COLO668 (cell line): ENCODE results near the gene ZBTB2.
A peak's percentile ranks its signal among the peaks of the same experiment; 100 is the strongest.
"Not testable (repeated sequence)": the region's sequence is repeated elsewhere in the genome, so short reads cannot be mapped to it uniquely, and the experiment has no call there.

Source experiments
- DNase-seq: peaks from one replicate; lab custom pipeline; 2025; ENCODE audit not compliant: unreplicated experiment; lab: John Stamatoyannopoulos, UW

Gene ZBTB2

GRCh38 chr6:151338651-151339200, 52.6 kb downstream of the ZBTB2 start:
- DNase-seq = no peak

GRCh38 chr6:151335930-151336329, 55.4 kb downstream of the ZBTB2 start:
- no peak for DNase-seq

GRCh38 chr6:151330130-151330696, 61.1 kb downstream of the ZBTB2 start:
- no peak for DNase-seq

GRCh38 chr6:151327101-151327500, 64.3 kb downstream of the ZBTB2 start:
- no peak for DNase-seq

GRCh38 chr6:151326116-151326825, 65.1 kb downstream of the ZBTB2 start:
- no peak for DNase-seq

- peak; percentile 3 for DNase-seq
Observed at GRCh38 chr6:151325075-151326050, 66.0 kb downstream of the ZBTB2 start.

GRCh38 chr6:151324488-151324825, 66.9 kb downstream of the ZBTB2 start:
- DNase-seq = no peak

- DNase-seq = peak; percentile 57
Observed at GRCh38 chr6:151323791-151324487, 67.4 kb downstream of the ZBTB2 start.

GRCh38 chr6:151322570-151322969, 68.8 kb downstream of the ZBTB2 start:
- DNase-seq = no peak

GRCh38 chr6:151321438-151321837, 69.9 kb downstream of the ZBTB2 start:
- DNase-seq = no peak

- no peak for DNase-seq
Observed at GRCh38 chr6:151320140-151320539, 71.2 kb downstream of the ZBTB2 start.

- DNase-seq = no peak
Observed at GRCh38 chr6:151317995-151318365, 73.4 kb downstream of the ZBTB2 start.

- DNase-seq = no peak
Observed at GRCh38 chr6:151317103-151317994, 74.0 kb downstream of the ZBTB2 start.

- not testable (repeated sequence) for DNase-seq
Observed at GRCh38 chr6:151315661-151316060, 75.7 kb downstream of the ZBTB2 start.
